Ovary (tissue), 3 donors: Measurements from ENCODE around the gene DRAM1.

ENCODE experiments used
- CTCF ChIP-seq, 3 donors: fragments of 450-650 bp in 2 of 3; fragments of 200-600 bp in 1 of 3; IDR thresholded peaks; one replicate each; pipeline versions ENCODE4 v1.5.1 to v1.8.0; 2016 to 2022; ENCODE audit warnings: antibody characterized with exemption in 3 of 3, mild to moderate bottlenecking in 1 of 3
- EP300 ChIP-seq: sonication (generic); formaldehyde crosslinking; IDR thresholded peaks from one replicate; pipeline ENCODE4 v1.6.1; 2017; ENCODE audit warnings: antibody characterized with exemption
- POLR2A ChIP-seq: fragments of 450-650 bp; IDR thresholded peaks from one replicate; pipeline ENCODE4 v1.6.1; 2017; ENCODE audit warnings: antibody characterized with exemption, mild to moderate bottlenecking, moderate library complexity
- donor health status: DM: no; HTN: no; CAD: no.

- TF ChIP-seq CTCF (IDR thresholded peaks at IDR 0.05) (no peak), EP300 (no peak), POLR2A (no peak)
Observed at GRCh38 chr12:101915841-101916240, 38.5 kb downstream of the DRAM1 start.
